ENCODE results near the gene TENT4B.

DNA sequence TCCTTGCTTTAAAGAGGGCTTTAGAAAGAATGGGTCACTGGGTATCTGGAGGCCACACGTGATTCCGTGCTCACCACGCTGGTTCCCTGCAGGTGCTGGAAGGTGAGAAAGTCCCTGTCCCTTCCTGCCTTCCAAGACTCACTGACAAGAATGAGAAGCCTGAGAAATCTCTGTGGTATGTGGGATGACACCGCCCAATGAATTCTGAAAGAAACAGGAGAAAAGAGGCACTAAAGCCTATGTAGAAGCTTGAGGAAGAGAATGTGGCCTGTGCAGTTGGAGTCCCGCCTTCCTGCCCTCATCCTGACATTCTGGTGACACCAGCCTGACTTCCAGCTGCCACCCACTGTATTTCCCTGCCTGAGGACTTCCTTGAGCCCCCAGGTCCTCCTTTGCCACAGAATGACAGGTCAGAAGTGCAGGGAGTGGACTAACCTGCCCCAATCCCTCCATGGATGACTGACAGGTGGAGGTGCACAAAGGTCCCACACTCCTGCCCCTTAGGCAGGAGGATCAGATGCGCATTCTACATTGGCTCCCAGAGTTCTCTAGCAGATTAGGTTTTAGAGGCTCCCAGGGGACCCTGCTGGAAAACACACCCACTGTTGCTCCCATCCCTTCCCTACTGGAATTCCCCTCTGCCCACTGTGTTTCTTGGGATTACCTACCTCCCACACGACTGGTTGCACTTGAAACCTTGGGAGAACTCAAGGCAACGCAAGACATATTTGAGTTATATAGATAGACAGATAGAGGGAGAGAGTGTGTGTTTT, 38.6 kb upstream of the TENT4B start:
- TF ChIP-seq, protein P1, sequence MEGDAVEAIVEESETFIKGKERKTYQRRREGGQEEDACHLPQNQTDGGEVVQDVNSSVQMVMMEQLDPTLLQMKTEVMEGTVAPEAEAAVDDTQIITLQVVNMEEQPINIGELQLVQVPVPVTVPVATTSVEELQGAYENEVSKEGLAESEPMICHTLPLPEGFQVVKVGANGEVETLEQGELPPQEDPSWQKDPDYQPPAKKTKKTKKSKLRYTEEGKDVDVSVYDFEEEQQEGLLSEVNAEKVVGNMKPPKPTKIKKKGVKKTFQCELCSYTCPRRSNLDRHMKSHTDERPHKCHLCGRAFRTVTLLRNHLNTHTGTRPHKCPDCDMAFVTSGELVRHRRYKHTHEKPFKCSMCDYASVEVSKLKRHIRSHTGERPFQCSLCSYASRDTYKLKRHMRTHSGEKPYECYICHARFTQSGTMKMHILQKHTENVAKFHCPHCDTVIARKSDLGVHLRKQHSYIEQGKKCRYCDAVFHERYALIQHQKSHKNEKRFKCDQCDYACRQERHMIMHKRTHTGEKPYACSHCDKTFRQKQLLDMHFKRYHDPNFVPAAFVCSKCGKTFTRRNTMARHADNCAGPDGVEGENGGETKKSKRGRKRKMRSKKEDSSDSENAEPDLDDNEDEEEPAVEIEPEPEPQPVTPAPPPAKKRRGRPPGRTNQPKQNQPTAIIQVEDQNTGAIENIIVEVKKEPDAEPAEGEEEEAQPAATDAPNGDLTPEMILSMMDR (IDR thresholded peaks at IDR 0.05) = no peak
- no peak for TF ChIP-seq ZFX (IDR thresholded peaks at IDR 0.05; ENCODE audit: borderline replicate concordance)
